ENCODE results near the gene GOLIM4.

DNA sequence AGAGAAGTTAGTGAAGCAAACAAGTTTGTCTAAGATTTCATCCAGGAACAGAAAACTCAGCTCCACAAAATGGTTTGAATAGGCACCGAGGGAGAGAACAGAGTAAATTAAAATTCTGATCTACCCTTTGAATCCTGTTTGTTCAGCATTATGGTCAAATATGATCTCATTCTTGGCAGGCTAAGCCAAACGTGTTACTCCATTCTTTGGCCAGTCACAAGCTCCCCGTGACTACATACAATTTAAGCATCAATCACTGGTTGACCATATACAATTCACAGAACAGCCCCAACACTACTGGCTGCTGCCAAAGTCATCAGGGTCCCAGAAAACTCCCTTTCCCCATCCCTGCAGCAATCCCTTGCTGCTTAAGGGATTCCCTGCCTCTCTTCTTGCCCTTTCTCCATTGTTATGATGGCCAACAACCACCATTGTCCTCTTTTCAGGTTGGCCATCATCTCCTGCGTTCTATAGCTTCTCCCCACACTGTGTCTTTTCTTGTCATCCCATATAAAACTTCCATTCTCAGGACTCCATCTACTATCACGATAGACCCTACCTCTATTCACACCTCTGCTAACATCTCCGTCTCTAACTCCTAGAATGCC lies 46.3 kb downstream of the GOLIM4 start:
- TF ChIP-seq, protein P1, sequence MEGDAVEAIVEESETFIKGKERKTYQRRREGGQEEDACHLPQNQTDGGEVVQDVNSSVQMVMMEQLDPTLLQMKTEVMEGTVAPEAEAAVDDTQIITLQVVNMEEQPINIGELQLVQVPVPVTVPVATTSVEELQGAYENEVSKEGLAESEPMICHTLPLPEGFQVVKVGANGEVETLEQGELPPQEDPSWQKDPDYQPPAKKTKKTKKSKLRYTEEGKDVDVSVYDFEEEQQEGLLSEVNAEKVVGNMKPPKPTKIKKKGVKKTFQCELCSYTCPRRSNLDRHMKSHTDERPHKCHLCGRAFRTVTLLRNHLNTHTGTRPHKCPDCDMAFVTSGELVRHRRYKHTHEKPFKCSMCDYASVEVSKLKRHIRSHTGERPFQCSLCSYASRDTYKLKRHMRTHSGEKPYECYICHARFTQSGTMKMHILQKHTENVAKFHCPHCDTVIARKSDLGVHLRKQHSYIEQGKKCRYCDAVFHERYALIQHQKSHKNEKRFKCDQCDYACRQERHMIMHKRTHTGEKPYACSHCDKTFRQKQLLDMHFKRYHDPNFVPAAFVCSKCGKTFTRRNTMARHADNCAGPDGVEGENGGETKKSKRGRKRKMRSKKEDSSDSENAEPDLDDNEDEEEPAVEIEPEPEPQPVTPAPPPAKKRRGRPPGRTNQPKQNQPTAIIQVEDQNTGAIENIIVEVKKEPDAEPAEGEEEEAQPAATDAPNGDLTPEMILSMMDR (IDR thresholded peaks at IDR 0.05): no peak
- TF ChIP-seq POLR2A (IDR thresholded peaks at IDR 0.05): no peak

All from body of pancreas (tissue), 4 donors.